B cell (primary cell): ENCODE results near the gene DNAH8.

ENCODE experiments used
- EZH2 ChIP-seq: IDR thresholded peaks from 2 replicates; pipeline ENCODE4 v1.6.1; 2012; ENCODE audit warnings: borderline replicate concordance, low read depth, mild to moderate bottlenecking, moderate library complexity, low read length; ENCODE audit not compliant: insufficient read depth, poor library complexity, severe bottlenecking
- TF ChIP-seq, protein P1 (sequence below): fragments of 200-600 bp; IDR thresholded peaks from one replicate; pipeline ENCODE4 v1.8.0; 2022; ENCODE audit warnings: antibody characterized with exemption, mild to moderate bottlenecking

DNA sequence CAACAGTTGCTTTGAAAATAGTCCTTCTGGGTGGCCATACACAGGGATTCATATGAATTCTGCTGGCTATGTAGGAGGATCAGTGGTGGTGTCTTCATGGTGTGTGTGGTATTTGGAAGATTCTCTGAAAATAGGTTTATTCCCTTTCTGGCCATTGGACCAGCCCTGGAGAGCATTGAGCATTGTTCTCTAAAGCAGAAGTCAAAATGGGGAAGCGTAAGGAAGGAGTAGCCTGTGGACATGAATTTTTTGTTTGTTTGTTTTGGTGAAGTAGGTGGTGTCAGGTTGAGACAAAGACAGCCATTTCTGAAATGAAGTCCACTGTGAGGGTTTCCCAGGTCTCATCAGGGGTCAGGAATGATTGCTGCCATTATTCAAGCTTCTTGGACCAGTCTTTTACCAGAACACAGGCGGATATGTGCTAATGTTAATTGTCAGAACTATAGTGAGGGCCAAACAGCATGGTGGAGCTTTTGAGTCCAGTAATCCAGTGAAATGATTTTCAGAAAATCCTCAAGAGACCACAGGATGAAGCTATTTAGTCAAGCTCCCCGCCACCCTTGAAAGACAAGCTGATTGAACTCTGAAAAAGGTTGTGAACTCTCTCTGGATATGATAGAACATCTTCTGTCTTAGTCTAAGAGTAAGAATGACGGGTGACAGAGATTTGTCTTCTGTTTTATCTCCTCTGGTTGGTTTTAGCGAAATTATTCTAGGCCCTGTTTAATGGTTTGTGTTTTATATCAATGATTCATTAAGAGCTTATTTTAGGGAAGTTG lies 60.0 kb downstream of the DNAH8 start:
- TF ChIP-seq, protein P1, sequence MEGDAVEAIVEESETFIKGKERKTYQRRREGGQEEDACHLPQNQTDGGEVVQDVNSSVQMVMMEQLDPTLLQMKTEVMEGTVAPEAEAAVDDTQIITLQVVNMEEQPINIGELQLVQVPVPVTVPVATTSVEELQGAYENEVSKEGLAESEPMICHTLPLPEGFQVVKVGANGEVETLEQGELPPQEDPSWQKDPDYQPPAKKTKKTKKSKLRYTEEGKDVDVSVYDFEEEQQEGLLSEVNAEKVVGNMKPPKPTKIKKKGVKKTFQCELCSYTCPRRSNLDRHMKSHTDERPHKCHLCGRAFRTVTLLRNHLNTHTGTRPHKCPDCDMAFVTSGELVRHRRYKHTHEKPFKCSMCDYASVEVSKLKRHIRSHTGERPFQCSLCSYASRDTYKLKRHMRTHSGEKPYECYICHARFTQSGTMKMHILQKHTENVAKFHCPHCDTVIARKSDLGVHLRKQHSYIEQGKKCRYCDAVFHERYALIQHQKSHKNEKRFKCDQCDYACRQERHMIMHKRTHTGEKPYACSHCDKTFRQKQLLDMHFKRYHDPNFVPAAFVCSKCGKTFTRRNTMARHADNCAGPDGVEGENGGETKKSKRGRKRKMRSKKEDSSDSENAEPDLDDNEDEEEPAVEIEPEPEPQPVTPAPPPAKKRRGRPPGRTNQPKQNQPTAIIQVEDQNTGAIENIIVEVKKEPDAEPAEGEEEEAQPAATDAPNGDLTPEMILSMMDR, result no peak
- no peak for TF ChIP-seq EZH2
